Neural progenitor cell (in vitro differentiated cells): Measurements from ENCODE around the gene PTPN5.

Experiments used
- EZH2phosphoT487 ChIP-seq: fragments of 200-600 bp; sonication (generic); IDR thresholded peaks from 2 replicates; pipeline ENCODE4 v1.6.1; 2017; ENCODE audit warnings: antibody characterized with exemption
- TF ChIP-seq, protein P1 (sequence below): fragments of 200-600 bp; sonication (generic); IDR thresholded peaks from 2 replicates; pipeline ENCODE4 v1.5.1; 2017; ENCODE audit warnings: antibody characterized with exemption, mild to moderate bottlenecking

DNA sequence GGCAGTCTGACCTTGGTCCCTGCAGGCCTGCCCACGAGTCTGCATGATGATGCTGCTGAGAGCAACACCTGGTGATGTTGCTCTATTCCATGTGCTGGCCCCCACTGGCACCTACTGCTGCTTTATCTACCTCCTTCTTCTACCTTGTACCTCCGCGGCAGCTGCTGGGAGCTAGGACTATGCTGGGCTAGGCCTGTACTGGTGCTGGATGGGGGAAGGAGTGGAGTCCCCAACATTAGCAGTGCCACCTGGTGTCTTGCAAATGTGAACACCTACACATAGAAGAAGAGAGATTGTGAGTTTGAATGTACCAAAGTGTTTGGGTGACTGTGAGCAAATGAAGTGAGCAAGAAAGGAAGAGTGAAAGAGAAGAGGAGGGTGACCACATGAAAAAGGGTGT is 30.5 kb downstream of the PTPN5 start:
- TF ChIP-seq, protein P1, sequence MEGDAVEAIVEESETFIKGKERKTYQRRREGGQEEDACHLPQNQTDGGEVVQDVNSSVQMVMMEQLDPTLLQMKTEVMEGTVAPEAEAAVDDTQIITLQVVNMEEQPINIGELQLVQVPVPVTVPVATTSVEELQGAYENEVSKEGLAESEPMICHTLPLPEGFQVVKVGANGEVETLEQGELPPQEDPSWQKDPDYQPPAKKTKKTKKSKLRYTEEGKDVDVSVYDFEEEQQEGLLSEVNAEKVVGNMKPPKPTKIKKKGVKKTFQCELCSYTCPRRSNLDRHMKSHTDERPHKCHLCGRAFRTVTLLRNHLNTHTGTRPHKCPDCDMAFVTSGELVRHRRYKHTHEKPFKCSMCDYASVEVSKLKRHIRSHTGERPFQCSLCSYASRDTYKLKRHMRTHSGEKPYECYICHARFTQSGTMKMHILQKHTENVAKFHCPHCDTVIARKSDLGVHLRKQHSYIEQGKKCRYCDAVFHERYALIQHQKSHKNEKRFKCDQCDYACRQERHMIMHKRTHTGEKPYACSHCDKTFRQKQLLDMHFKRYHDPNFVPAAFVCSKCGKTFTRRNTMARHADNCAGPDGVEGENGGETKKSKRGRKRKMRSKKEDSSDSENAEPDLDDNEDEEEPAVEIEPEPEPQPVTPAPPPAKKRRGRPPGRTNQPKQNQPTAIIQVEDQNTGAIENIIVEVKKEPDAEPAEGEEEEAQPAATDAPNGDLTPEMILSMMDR: no peak
- TF ChIP-seq EZH2phosphoT487: no peak
